M059J (cell line): ENCODE measurements around the gene BTBD10. TPM values are rescaled to one million over a fixed set of nuclear protein-coding genes. Genes with fewer than 3 reads are reported as not detected.
A peak's percentile ranks its signal among the peaks of the same experiment; 100 is the strongest.

Source experiments
- DNase-seq: peaks from one replicate; pipeline ENCODE4 v3.0.0-alpha.2; 2012; ENCODE audit warnings: low read depth
- total RNA-seq: library from RNA; depleted of rRNA; stranded (reverse); fragments of >200 nt; shearing (Covaris generic); gene quantifications from 2 replicates; pipeline ENCODE4 v1.2.3, GENCODE V29; 2014; rRNA removed

BTBD10 gene
- 49.9 and 65.4 TPM in 2 replicates for total RNA-seq

DNA sequence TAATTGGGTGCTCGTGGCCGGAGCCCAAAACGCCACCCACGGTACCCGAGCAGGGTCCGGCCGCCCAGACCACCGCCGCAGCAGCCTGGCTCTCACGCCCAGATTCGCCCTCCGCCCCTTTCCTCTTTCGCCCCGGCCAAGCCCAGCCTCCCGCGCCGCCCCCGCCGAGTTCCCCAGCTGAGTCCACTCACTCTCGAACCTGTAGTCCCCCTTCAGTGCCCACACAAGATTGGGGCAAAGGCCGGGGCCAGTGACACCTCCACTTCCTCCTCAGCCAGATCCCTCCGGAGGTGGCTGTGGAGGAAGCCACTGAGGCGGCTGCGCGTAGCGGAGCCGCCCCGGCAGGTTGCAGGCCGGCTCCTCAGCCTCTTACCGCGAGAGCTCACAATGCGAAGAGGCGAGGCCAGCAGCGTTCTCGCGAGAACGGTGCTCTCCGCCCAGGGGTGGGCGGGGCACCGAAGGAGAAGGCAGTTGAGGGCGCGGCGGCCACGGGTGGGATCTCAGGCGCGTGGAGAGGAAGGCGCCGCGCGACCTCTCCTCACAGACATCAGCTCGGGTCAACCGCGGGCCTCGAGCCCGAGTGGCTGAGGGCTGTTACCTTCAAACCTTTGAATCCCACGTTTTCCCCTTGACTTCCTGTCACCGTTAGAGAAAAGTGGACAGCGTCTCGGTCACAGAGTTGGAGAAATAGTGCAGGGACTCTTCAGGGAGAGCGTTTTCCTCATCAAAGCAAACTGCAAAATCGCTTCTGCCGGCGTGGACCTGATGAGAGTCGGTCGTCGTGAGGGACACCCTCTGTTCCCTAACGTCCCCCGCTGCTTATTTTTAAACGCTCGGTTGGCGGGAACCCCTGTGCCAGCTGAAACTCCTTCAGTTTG is at the start of gene BTBD10:
Gene BTBD10 (minus strand): TSS at position 322 of the 878 bp plus-strand sequence. CDS start 18,098 bp downstream, outside the sequence.
- peak; percentile 97 for DNase-seq

DNA sequence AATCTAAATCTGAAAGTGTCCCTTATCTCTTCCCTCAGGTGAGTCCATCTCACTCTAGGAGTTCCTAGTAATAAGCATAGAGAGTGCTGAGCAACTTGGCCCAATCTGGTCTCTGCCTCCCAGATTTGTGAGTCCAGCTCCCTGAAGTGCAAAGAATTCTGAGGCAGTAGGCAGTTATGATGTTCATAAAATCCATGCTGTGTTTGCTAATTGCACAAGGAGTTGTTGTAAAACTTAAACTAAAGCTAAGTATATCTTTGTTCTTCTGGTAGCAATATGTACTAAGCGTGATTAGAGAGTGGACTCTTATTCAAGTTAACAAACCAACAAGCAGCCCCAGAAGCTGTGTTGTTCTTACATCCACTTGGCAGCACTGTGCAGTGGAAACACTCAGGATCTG is 40.4 kb upstream of the BTBD10 start:
- DNase-seq: no peak

DNA sequence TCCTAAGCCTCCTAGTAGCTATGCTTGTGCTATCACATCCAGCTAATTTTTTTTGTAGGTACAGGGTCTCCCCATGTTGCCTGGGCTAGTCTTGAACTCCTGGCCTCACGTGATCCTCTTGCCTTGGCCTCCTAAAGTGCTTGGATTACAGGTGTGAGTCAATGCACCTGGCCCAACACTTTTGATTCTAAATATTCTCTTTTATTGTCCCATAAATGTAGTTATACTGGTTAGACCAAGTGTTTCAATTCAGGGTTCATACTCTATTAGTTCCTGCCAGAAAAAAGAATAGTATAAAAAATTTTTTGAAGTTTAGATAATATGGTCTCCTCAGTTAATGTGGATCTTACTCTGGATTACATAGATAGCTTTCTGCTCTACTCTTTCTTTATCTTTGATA is 39.5 kb upstream of the BTBD10 start:
- DNase-seq: no peak

DNA sequence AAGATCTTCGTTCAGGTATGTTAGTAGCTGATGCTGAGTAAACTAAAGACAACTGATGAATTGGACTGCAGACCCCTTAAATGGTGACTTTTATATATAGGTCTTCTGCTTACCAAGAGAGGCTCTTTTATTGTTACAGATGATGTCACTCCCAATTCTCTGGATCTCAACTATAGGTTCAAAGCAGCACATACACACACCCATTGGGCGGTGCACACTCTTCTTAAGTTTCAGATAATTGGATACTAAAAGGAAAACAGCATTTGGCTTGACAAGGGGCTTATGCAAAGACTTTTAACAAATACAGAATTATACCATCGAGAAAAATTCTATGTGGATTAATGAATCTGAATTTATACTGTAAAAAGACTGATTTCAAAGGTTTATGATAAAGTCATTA is 32.9 kb upstream of the BTBD10 start, which contains the start of gene PTH:
Gene PTH (minus strand): TSS at position 69 of the 400 bp plus-strand sequence. CDS start 3,142 bp downstream, outside the sequence.
- no peak for DNase-seq

DNA sequence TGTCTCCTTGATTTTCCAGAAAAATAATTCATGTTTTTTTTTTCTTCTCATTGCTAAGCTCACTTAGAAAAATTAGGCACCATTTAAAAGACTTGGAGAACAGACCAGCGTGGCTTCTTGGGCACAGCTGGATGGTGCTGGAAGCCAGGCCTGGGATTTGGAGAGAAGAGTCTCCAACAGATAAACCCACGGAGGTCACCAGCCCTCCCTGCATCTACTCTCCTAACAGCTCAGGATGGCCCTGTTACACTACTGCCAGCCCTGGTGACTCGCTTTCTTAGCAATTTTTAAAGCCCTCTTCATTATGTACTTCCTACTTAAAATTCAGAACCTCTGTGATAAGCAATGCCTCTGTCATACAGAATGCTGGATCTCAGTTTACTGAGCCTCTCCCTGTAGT is 31.0 kb upstream of the BTBD10 start:
- no peak for DNase-seq

DNA sequence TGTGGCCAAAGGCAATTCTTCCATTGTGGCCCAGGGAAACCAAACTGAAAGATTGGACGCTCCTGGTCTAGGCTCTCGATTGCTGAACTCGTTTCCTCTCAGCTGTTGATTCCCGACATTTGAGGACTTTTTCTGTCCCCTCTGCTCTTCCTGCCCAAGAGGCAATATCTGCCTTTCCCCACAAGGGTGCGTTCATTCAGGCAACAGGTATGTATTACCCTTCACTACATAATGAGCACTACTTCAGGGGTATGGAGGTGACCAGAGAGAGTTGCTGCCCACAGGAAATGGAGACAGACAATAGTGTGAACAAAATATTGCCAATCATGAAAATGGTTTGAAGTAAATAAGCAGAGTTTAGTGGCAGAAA is 24.6 kb upstream of the BTBD10 start:
- peak; percentile 36 for DNase-seq

DNA sequence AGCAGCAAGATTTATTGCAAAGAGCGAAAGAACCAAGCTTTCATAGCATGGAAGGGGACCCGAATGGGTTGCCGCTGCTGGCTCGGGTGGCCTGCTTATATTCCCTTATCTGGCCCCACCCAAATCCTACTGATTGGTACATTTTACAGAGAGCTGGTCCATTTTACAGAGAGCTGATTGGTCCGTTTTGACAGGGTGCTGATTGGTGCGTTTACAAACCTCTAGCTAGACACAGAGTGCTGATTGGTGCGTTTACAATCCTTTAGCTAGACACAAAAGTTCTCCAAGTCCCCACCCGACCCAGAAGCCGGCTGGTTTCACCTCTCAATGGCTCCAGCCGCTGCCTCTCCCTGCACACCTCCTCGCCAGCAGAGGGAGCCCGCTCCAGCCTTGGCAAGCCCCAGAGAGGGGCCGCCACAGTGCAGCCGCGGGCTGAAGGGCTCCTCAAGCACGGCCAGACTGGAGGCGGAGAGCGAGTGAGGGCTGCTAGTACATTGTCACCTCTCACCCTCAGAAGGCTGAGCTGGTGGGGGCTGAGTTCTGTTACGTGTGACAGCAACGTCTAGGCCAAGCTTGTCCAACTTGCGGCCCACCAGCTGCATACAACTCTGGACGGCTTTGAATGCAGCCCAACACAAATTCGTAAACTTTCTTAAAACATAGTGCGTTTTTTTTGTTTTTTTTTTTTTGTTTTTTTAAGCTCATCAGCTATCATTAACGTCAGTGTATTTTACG is 24.1 kb upstream of the BTBD10 start:
- peak; percentile 25 for DNase-seq

DNA sequence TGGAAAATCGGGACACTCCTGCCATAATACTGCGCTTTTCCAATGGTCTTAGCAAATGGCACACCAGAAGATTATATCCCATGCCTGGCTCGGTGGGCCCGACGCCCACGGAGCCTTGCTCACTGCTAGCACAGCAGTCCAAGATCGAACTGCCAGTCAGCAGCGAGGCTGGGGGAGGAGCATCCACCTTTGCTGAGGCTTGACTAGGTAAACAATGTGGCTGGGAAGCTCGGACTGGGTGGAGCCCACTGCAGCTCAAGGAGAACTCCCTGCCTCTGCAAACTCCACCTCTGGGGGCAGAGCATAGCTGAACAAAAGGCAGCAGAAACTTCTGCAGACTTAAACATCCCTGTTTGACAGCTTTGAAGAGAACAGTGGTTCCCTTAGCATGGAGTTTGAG is 17.2 kb upstream of the BTBD10 start:
- no peak for DNase-seq

DNA sequence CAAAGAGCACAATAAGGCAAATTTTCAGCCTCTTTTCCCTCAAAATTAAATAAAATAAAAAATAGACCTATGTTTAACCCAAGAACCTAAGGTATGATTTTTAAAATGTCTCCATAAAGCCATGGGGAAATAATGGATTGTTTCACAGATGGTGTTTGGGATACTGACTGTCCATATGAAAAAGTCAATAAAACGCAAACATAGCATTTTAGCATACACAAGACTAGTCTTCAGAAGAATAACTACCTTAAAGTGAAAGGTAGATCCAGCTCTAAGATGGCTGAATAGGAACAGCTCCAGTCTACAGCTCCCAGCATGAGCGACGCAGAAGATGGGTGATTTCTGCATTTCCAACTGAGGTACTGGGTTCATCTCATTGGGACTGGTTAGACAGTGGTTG is 16.7 kb upstream of the BTBD10 start:
- no peak for DNase-seq

DNA sequence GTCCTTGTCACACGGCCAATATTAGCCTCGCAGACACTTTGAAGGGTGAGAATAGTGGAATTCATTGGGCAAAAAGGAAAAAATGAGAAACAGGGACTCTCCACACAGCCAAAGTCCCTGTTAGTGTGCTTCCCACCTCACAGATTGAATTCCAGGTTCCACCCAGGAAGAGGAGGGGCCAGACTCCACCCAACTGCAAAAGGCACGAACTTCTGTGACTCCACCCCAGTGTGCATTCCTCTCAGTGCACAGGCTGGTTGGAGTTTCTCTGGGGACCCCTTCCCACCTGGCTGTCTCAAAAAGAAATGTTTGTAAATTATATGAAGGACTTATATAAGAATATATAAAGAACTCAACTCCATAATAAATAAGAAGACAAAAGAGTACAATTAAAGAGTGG is 12.1 kb upstream of the BTBD10 start:
- no peak for DNase-seq

DNA sequence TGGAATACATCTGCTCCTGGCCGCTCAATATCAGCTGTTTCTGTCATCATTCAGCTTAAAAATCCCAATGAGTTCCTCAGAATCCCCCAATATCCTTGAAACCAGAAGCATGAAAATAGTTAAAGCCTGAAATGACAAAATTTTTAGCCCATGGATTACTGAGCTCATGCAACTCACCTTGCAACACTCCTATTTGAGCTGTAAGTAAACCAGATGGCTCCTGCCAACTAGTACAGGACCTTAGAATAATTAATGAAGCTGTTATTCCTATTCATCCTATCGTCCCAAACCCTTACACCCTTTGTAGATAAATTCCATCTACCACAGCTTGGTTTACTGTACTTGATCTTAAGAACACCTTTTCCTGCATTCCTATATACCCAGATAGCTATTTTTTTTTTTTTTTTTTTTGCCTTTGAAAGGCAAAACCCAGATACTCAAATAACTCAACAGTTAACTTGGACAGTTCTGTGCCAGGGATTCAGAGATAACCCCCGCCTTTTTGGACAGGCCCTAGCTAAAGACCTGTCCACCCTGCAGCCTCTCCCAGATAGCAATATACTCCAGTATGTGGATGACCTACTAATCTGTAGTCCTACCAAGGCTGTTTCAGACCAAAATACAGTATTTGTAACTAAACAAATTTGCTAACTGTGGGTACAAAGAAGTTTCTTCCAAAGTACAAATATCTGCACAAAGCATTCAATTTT is 10.1 kb upstream of the BTBD10 start:
- DNase-seq: no peak

DNA sequence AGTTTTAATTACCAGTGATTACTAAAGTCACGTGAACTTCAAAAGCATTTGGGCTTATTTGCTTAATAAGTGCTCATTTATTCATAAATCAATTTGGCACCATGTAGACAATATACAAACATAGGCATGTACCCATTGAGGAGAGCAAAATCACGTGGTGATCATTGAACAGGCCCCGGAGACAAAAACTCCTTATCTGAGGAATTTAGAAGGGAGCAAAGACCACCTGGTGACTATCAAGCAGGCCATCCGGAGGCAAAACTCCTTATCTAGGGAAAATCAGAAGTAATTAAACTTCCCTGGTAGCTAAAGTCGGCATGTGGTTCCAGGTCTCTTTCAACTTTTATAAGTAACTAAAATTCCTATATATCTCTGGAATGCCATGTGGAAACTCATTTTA is 5.7 kb upstream of the BTBD10 start:
- no peak for DNase-seq

DNA sequence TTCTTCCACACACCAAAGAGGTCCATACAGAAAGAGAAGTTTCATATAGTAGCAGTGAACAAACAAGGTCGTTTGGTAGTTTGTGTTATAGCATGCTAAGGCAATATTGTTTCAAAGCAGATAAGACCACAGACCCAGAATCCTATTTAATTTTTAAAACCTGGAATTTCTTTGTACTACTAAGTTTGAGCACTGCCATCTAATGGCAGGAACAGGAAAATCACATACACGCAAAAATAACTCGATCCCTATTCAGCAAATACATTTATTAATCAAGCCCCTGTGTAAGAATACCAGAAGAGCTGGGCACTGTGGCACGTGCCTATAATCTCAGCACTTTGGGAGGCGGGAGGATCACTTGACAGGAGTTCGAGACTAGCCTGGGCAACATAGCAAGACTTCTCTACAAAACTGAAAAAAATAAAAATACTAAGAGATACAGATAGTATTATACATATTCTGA is 2.9 kb upstream of the BTBD10 start:
- DNase-seq: peak; percentile 42

DNA sequence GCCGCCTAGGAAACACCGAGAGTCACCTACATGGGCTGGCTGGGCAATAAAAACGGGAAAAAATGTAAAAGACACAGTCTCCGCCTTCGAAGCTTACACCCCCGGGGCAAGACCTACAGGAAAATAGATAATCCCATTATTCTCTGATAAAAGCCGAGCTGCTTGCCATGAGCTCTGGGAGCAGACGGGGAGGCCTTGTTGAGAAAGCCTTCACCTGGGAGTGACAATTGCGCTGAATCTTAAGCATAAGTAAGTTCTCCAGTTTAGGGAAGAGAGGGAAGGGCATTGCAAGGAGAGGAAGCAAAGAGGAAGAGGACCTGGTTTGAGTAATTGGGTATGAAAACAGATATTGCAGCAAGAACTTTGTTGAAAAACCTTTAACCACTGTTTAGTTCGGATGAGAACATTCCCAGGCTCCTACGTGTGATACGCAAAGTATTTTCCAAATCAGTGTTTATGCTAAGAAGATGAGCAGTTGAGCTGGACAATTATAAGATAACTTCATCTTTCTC is 813 bp upstream of the BTBD10 start:
- DNase-seq: no peak

DNA sequence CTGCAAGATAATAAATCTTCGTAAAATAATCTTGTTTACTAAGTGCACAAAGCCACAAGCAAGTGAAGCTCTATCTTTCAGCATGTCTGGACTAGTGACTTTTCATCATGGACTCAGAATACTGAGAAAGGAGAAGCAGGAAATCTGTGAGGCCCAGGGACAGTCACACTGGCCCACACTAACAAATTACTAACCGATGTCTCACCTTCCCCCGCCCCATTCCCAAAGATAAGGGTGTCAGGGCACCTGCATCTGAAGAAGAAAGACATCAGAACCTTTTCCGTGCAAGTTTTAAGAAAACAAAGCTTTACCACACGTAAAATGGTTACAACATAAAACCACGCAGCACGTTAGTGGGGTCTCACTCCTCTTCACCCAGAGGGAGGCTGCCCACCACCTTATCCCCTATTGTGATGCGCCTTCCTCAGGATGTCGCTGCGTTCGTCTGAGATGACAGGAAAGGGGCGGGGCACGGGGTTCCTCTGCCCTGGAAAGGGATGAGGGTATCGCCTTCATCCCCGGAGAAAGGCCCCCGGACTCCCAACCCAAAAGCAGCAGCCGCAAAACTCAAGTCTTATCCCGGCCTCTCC is 616 bp downstream of the BTBD10 start:
- DNase-seq: peak; percentile 82

DNA sequence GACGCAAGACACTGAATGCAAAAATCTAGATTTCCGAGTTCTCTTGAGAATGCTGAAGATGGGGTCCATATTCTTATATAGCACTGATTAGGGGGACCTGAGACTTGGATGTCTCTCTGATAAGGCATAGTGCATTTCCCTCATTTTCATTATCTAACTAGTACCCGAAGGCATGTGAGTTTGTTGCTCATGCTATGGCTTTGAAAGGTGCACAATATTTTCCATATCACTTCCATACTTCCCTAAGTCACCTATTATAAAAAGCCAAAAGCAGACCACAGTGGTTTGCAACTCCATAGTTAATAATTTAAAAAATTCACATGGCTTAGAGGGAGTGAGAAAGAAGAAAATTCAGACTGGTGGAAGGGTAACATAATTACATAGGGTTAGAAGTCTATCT is 1.7 kb downstream of the BTBD10 start:
- DNase-seq: no peak

DNA sequence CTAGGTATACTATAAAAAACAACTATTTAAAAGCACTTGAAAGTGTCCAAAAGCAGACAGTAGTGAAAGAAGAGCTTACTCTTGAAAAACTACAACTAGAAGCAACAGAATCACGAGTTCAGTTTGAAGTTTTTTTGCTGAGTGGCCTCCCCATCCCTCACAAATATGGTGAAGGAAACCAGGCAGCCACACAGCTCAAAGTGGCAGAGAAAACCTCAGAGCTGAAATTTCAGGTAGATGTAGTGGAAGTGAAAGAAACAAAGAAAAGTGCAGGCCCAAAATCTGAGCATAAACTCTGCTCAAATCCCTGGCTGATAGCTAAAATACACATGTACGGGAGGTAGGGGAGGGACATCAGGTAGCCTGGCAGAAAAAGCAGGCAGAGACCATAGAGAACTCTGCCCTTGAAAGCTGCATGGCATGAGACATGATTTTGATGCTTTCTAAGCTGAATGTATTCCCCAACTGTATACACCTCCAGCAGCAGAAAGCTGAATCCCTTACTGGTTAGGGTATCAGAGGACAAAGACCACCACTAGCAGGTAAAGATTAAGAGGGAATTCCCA is 12.1 kb downstream of the BTBD10 start:
- DNase-seq: no peak

DNA sequence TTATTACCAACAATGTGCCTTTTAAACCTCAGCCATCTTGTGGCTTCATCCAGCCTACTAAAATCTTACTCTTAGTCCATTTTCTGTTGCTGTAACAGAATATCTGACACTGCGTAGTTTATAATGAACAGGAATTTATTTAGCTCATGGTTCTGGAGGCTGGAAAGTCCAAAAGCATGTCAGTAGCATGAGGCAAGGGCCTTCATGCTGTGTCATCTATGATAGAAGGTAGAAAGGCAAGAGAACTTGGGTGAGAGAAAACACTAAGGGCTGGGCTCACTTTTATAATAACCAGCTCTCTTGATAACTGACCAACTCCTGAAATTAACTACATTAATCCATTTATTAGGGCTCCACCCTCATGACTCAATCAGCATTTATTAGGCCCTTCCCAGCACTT is 13.5 kb downstream of the BTBD10 start:
- no peak for DNase-seq

DNA sequence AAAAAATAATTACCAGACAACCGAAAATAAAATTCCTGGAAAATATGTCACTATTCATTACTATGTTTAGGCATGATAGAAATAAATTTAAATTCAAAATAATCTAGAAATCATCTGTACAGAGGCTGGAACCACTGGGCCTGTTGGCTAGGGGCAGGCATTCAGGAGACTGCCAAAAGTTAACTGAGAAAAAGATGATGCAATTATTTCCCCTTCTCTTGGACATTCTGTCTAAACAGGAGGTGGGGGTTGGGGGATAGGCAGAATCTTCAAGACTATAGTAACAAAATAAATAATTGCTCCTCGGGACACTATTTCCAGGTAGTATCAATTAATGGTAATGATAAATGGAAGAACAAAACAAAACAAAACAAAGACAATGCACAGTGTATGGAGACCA is 14.1 kb downstream of the BTBD10 start:
- no peak for DNase-seq

DNA sequence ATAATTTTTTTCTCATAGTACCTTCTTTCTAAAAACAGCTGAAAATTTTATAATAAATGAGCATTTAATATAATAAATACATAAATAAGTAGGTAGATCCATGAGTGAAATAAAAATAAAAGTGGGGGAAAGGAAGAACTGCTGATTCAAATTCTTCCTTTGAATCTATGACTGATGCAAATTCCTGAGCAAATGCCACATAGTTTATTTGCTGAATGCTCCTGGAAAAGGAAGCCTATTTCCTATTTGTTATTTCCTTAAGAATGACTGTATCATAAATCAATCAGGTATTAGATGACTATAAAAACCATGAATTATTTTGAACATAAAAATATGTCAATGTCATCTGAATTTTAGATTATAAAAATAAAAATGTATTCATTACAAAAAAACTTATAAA is 16.6 kb downstream of the BTBD10 start:
- DNase-seq: peak; percentile 52

DNA sequence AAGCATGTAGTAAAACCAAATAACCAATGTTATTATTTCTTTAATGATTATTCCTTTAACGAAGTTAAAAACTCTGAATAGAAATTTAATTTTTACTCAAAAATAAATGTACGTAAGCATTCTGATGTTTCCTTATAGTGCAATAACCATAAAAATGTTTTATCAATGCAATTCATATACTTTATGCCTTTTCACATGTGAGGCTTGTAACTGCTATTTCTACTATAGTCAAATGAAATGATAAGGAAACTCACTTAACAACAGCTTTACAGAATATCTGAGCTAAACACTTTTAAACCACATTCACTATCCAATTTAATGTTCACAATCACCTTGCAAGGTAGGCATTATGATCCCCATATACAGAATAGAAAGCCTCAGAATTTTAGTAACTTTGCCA is 17.4 kb downstream of the BTBD10 start:
- no peak for DNase-seq
